Right cardiac atrium (tissue), 5 donors: ENCODE measurements around the gene ATP6V1B1. TPM values are rescaled to one million over a fixed set of nuclear protein-coding genes. Genes with fewer than 3 reads are reported as not detected.

Experiments used
- ATAC-seq, 2 donors: fragments of 200-7000 bp; cut with Tn5 transposase; one replicate each; pipeline versions ENCODE4 v1.8.0 to v1.9.1; 2020; ENCODE audit warnings: moderate library complexity in 2 of 2, mild to moderate bottlenecking in 1 of 2
- DNase-seq, 3 donors: peaks; one replicate each; pipeline ENCODE4 v3.0.0-alpha.2; 2020
- H3K27ac ChIP-seq: one replicate; pipeline ENCODE4 v1.5.1; 2013; ENCODE audit warnings: mild to moderate bottlenecking, low read length, control low read depth, moderate library complexity
- H3K27me3 ChIP-seq: one replicate; pipeline ENCODE4 v1.6.1; 2013; ENCODE audit not compliant: control insufficient read depth, insufficient read depth
- H3K4me1 ChIP-seq: one replicate; pipeline ENCODE4 v1.6.1; 2013; ENCODE audit warnings: low read length; ENCODE audit not compliant: control insufficient read depth, insufficient read depth
- H3K4me3 ChIP-seq: one replicate; pipeline ENCODE4 v1.5.1; 2013; ENCODE audit warnings: low read length, control low read depth
- H3K9me3 ChIP-seq: one replicate; pipeline ENCODE4 v1.6.1; 2013; ENCODE audit warnings: low read length; ENCODE audit not compliant: control insufficient read depth
- WGBS: extraction: QIAGEN DNeasy Blood & Tissue Kit; methylation state at CpG from one replicate; pipeline ENCODE4 v1.1.7; 2013; 5-methylcytosine and 5-hydroxymethylcytosine counted together
- intact Hi-C, 4 donors: fragments of 100-400 bp; cut with DNase I; formaldehyde crosslinking; loops; one replicate each; pipeline versions ENCODE4 v1.11.0 to v1.14.0; 2022 to 2023
- polyA plus RNA-seq: library from polyadenylated mRNA; stranded (reverse); fragments of 200-250 nt; gene quantifications from one replicate; pipeline ENCODE4 v1.2.3, GENCODE V29; 2013
- total RNA-seq, 4 donors: library from RNA; stranded (reverse); fragmentation: NEBNext Ultra II Directional; extraction: Animal tissue kit (Norgen Biotek cat#: 25700); gene quantifications; one replicate each; pipeline ENCODE4 v1.2.1, GENCODE V29; 2021
- donor health status: healthy with polysubstance abuse.
- donor health status: DM: no; HTN: yes; CAD: no.
- donor health status: DM: no; HTN: no; CAD: no.
- donor health status: DM: no; HTN: yes; CAD: no; lungs with severe emphysema.
- donor health status: DM: yes; HTN: yes; CAD: no.

Gene ATP6V1B1
- total and polyA plus RNA-seq, 5 donors: 0.26 to 0.93 (median 0.84) TPM; not detected in 2

- no peaks in the 10 kb centered on the region for H3K9me3 ChIP-seq
- intact Hi-C loops: loop anchor here in 1 of 4 donors (10.0 kb wide), 1 partner anchor 75 kb away; no protein-coding TSS in a partner anchor
- H3K4me3 ChIP-seq: no peak overlapping the region
- H3K27me3 ChIP-seq: no peaks in the 10 kb centered on the region
- H3K27ac ChIP-seq: no peak overlapping the region
- no peaks in the 10 kb centered on the region for H3K4me1 ChIP-seq
- no peak for ATAC-seq
- no peak for DNase-seq
- 81% methylated on average over 10 of the region's 10 CpGs for WGBS
Observed at GRCh38 chr2:70939839-70940580, 4.3 kb downstream of the ATP6V1B1 start.

- DNase-seq: no peak
- 80% methylated on average over 6 of the region's 6 CpGs for WGBS
- intact Hi-C loops: loop anchor here in 1 of 4 donors (10.0 kb wide), 1 partner anchor 76 kb away; no protein-coding TSS in a partner anchor
Observed at GRCh38 chr2:70941186-70941585, 5.5 kb downstream of the ATP6V1B1 start.

GRCh38 chr2:70941701-70942100 lies 6.0 kb downstream of the ATP6V1B1 start:
- H3K27me3 ChIP-seq: no peaks in the 10 kb centered on the region
- no peak overlapping the region for H3K27ac ChIP-seq
- DNase-seq (no peak), ATAC-seq (no peak)
- WGBS: 80% methylated on average over 5 of the region's 5 CpGs
- H3K4me3 ChIP-seq: no peak overlapping the region
- H3K4me1 ChIP-seq: no peaks in the 10 kb centered on the region
- intact Hi-C loops: loop anchor here in 1 of 4 donors (10.0 kb wide), 1 partner anchor 77 kb away; no protein-coding TSS in a partner anchor
- no peaks in the 10 kb centered on the region for H3K9me3 ChIP-seq

More at GRCh38 chr2:70941186-70941585, 5.5 kb downstream of the ATP6V1B1 start:
- no peak overlapping the region for H3K4me3 ChIP-seq
- ATAC-seq: no peak
- H3K27me3 ChIP-seq: no peaks in the 10 kb centered on the region
- no peaks in the 10 kb centered on the region for H3K9me3 ChIP-seq
- H3K27ac ChIP-seq: no peak overlapping the region
- H3K4me1 ChIP-seq: no peaks in the 10 kb centered on the region

- Histone ChIP-seq H3K9me3 (no peaks in the 10 kb centered on the region), H3K27me3 (no peaks in the 10 kb centered on the region), H3K4me1 (no peaks in the 10 kb centered on the region), H3K4me3 (no peak overlapping the region), H3K27ac (no peak overlapping the region)
- 56% methylated on average over 6 of the region's 6 CpGs for WGBS
- DNase-seq (no peak), ATAC-seq (no peak)
- intact Hi-C loops: loop anchor here in 1 of 4 donors (10.0 kb wide), 1 partner anchor 78 kb away; no protein-coding TSS in a partner anchor
Observed at GRCh38 chr2:70942396-70943204, 6.9 kb downstream of the ATP6V1B1 start.

GRCh38 chr2:70943205-70943871 lies 7.6 kb downstream of the ATP6V1B1 start:
- no peaks in the 10 kb centered on the region for H3K27me3 ChIP-seq
- H3K4me3 ChIP-seq: no peak overlapping the region
- H3K27ac ChIP-seq: no peak overlapping the region
- no peak for ATAC-seq
- H3K4me1 ChIP-seq: no peaks in the 10 kb centered on the region
- 83% methylated on average over 11 of the region's 11 CpGs for WGBS
- no peaks in the 10 kb centered on the region for H3K9me3 ChIP-seq
- DNase-seq: no peak
- intact Hi-C loops: loop anchor here in 1 of 4 donors (10.0 kb wide), 1 partner anchor 79 kb away; no protein-coding TSS in a partner anchor

- intact Hi-C loops: loop anchor here in 1 of 4 donors (10.0 kb wide), 1 partner anchor 79 kb away; no protein-coding TSS in a partner anchor
- ATAC-seq: no peak
- WGBS: 83% methylated on average over 4 of the region's 4 CpGs
Observed at GRCh38 chr2:70944111-70944690, 8.5 kb downstream of the ATP6V1B1 start.

GRCh38 chr2:70946832-70947442 lies 11.2 kb downstream of the ATP6V1B1 start:
- intact Hi-C loops: loop anchor here in 2 of 4 donors (5.0 to 10.0 kb wide), 3 partner anchors 82 to 155 kb away; partner anchors contain the start of gene FIGLA (in 2 of the 2)
- Histone ChIP-seq H3K4me3 (no peak overlapping the region), H3K27ac (no peak overlapping the region), H3K27me3 (no peaks in the 10 kb centered on the region), H3K9me3 (no peaks in the 10 kb centered on the region), H3K4me1 (no peaks in the 10 kb centered on the region)
- peak in 1 of 2 donors; percentile 25 for ATAC-seq
- 20% methylated on average over 8 of the region's 8 CpGs for WGBS
- peak in 1 of 3 donors; percentile 23 for DNase-seq

More at GRCh38 chr2:70944111-70944690, 8.5 kb downstream of the ATP6V1B1 start:
- no peak overlapping the region for H3K27ac ChIP-seq
- no peaks in the 10 kb centered on the region for H3K9me3 ChIP-seq
- H3K27me3 ChIP-seq: no peaks in the 10 kb centered on the region
- H3K4me1 ChIP-seq: no peaks in the 10 kb centered on the region
- no peak for DNase-seq
- no peak overlapping the region for H3K4me3 ChIP-seq

GRCh38 chr2:70947556-70948184 lies 12.0 kb downstream of the ATP6V1B1 start:
- H3K4me1 ChIP-seq: no peaks in the 10 kb centered on the region
- H3K9me3 ChIP-seq: no peaks in the 10 kb centered on the region
- no peaks in the 10 kb centered on the region for H3K27me3 ChIP-seq
- no peak overlapping the region for H3K27ac ChIP-seq
- DNase-seq (no peak), ATAC-seq (peak in 1 of 2 donors; percentile 22)
- H3K4me3 ChIP-seq: no peak overlapping the region
- intact Hi-C loops: loop anchor here (2.0 to 10.0 kb wide), 4 partner anchors 77 to 155 kb away; partner anchors contain the start of gene FIGLA (in 2 of the 4)
- WGBS: 59% methylated on average over 11 of the region's 11 CpGs

- Histone ChIP-seq H3K9me3 (no peaks in the 10 kb centered on the region), H3K27ac (no peak overlapping the region), H3K4me3 (peak overlapping the region; percentile 24), H3K27me3 (no peaks in the 10 kb centered on the region), H3K4me1 (no peaks in the 10 kb centered on the region)
- 10% methylated on average over 27 of the region's 27 CpGs for WGBS
- peak; percentile 96 for ATAC-seq
- intact Hi-C loops: loop anchor here (2.0 to 10.0 kb wide), 4 partner anchors 78 to 156 kb away; partner anchors contain the start of gene FIGLA (in 2 of the 4)
- peak; percentile 80 to 93 (median 90) for DNase-seq
Observed at GRCh38 chr2:70948337-70949003, 12.8 kb downstream of the ATP6V1B1 start.
